Measurements from ENCODE around the gene MARK3. TPM values are rescaled to one million over a fixed set of nuclear protein-coding genes. Genes with fewer than 3 reads are reported as not detected.
"Not testable (repeated sequence)": the region's sequence is repeated elsewhere in the genome, so short reads cannot be mapped to it uniquely, and the experiment has no call there.

The MARK3 gene
- total RNA-seq, 1 donor from 2014 or later: 69.4 TPM

- DNase-seq (ENCODE audit: low spot score): peak; percentile 69
- intact Hi-C loops (cut with DNase I): loop anchor here (2.0 kb wide), 1 partner anchor 28 kb away; no protein-coding TSS in a partner anchor
Measured at GRCh38 chr14:103519043-103519836, 134.0 kb downstream of the MARK3 start.

GRCh38 chr14:103519837-103520212 lies 134.6 kb downstream of the MARK3 start:
- no peak for DNase-seq (ENCODE audit: low spot score)
- intact Hi-C loops (cut with DNase I): loop anchor here (2.0 kb wide), 1 partner anchor 27 kb away; no protein-coding TSS in a partner anchor

- intact Hi-C loops (cut with DNase I): no loop called here
- DNase-seq (ENCODE audit: low spot score): peak; percentile 62
Measured at GRCh38 chr14:103520269-103520656, 135.0 kb downstream of the MARK3 start.

GRCh38 chr14:103520657-103521437 lies 135.6 kb downstream of the MARK3 start:
- intact Hi-C loops (cut with DNase I): no loop called here
- DNase-seq (ENCODE audit: low spot score): peak; percentile 90

DNA sequence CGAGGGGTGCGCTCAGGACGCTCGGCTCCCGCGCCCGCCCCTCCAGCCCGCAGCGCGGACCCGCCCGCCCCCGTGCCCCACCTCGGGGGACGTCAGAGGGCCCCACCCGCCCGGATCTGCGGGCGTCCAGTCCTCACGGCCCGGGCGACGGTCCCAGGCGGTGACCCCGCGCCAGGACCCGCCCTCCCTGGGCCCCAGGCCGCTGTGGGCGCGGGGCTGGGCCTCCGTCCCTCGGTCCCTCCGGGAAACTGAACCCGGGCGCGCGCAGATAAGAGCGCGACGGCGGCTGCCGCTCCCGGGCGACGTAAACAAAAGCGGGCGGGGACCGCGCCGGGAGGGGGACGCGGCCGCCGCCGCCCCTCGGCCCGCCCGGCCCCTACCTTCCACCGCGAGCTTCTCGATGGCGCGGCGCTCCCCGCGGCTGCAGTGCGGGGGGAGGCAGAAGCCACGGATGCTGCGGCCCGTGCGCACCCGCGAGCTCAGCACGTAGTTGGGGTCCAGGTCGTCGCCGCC lies 136.3 kb downstream of the MARK3 start:
- intact Hi-C loops (cut with DNase I): no loop called here
- no peak for DNase-seq (ENCODE audit: low spot score)

DNA sequence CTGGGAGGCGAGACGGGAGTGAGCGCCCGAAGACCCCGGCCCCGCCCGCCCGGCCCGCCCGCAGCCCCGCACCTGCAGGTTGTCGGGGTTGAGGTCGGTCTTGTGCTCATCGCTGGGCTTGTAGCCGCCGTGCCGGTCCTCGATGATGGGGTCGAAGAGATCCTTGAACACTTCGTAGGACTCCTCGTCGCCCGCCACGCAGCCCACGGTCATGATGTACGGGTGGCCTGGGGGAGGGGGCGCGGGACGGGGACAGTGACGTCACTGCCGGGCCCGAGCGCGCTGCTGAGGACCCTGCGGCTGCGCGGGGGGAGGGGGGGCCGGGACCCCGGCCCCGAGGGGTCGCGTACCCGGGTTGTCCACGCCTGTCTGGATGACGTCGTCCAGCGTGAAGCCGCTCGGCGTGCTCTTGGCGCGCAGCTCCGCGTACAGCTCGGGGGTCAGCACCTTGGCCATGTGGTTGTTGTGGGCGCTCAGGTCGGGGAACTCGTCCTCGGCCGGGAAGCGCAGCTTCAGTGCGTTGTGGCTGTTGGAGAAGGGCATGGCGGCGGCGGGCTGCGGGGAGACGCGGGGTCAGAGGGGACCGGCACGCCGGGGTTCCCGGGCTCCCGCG lies 136.8 kb downstream of the MARK3 start:
- peak; percentile 71 for DNase-seq (ENCODE audit: low spot score)
- intact Hi-C loops (cut with DNase I): no loop called here

- no peak for DNase-seq (ENCODE audit: low spot score)
- intact Hi-C loops (cut with DNase I): no loop called here
Measured at GRCh38 chr14:103522649-103523574, 137.7 kb downstream of the MARK3 start, which contains the start of gene CKB. TSS of gene CKB (minus strand) at chr14:103522830. CDS start at chr14:103522493, 337 bp downstream.

GRCh38 chr14:103523575-103523954 lies 138.3 kb downstream of the MARK3 start:
- intact Hi-C loops (cut with DNase I): no loop called here
- DNase-seq (ENCODE audit: low spot score): no peak

GRCh38 chr14:103524002-103524935 lies 139.1 kb downstream of the MARK3 start:
- DNase-seq (ENCODE audit: low spot score): no peak
- intact Hi-C loops (cut with DNase I): no loop called here

GRCh38 chr14:103525430-103526246 lies 140.4 kb downstream of the MARK3 start:
- intact Hi-C loops (cut with DNase I); DNase-seq (ENCODE audit: low spot score): not testable (repeated sequence)

DNA sequence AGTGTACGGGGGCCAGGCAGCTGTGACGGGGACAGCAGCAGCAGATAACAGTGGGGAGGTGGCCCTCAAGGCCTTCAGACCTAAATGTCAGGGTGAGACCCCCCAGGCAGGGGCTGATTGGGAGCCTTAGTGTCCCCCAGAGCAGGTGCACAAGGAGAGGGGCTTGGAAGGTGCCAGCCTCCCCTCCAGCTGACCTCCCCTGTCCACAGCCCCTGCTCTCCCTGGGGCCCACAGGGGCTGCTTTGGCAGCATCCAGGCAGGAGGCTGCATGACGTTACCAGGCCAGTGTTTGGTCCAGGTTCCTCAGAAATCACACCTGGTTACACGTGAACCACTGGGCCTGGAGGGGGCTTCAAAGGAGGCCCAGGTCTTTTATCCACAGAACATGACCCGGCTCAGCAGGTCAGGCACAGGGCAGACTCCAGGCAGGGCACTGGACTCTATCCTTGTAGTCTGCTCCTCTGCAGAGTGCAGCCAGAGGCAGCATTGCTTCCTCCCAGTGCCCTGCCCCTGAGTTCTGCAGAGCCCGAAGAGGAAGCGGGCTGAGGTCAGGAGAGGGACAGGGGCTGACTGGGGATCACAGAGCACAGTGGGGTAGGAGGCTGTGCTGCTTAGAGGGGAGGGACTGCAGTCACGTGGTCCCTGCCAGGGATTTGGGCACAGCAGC lies 141.2 kb downstream of the MARK3 start:
- intact Hi-C loops (cut with DNase I): no loop called here
- no peak for DNase-seq (ENCODE audit: low spot score)

GRCh38 chr14:103526914-103527248 lies 141.7 kb downstream of the MARK3 start:
- intact Hi-C loops (cut with DNase I): no loop called here
- no peak for DNase-seq (ENCODE audit: low spot score)

DNA sequence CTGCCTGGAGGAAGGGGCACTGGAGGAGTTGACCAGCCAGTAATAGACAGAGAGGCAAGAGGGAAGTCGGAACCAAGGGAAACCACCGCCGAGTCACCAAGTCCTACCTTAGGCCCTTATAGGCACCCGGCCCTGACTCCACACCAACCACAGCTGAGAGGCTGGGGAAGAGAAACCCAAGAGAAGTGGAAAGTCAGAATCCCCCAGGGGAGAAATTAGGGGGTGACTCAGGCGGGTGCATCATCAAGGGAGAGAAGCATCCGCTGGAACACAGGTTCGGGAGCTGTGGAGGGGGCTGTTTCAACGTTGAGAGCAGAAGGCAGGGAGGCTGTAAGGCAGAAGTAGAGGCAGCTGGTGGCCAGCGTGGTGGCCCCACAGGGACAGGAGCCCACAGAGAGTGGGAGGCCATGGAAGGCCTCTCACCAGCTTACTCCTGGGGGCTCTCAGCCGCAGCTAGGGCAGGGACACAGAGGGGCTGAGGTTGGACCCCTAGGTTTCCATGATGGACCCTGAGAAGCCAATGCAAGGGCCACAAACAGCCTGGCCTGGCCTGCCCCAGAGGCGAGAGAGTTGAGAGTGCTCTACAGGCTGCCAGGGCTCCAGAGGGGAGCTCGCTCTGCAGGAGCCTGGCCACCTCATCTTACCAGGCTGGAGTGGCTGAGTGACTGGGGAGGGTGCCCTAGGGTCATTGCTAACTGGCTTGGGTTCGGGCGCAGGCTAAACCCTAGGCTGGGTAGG lies 142.4 kb downstream of the MARK3 start:
- DNase-seq (ENCODE audit: low spot score): no peak
- intact Hi-C loops (cut with DNase I): no loop called here

DNA sequence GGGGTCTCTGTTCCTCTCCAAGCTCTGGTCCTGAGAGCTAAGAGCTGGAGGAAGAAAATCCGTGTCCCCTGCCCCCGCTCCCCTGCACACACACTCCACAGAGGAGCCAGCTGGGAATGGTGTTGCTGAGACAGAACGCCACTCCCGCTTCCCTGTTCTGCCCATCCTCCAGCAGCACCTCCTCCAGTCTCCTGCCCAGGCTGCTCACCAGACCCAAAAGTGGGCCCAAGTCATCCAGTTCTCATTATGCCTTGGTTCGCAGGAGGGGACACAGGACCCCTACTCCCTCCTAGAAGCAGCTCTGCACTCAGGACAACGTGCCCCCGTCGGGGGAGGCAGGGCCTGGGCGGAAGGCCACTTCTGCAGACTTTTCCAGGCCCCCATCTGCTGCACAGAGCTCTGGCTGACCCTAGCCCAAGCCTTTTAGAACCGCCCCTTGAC lies 143.0 kb downstream of the MARK3 start:
- intact Hi-C loops (cut with DNase I): no loop called here
- no peak for DNase-seq (ENCODE audit: low spot score)

DNA sequence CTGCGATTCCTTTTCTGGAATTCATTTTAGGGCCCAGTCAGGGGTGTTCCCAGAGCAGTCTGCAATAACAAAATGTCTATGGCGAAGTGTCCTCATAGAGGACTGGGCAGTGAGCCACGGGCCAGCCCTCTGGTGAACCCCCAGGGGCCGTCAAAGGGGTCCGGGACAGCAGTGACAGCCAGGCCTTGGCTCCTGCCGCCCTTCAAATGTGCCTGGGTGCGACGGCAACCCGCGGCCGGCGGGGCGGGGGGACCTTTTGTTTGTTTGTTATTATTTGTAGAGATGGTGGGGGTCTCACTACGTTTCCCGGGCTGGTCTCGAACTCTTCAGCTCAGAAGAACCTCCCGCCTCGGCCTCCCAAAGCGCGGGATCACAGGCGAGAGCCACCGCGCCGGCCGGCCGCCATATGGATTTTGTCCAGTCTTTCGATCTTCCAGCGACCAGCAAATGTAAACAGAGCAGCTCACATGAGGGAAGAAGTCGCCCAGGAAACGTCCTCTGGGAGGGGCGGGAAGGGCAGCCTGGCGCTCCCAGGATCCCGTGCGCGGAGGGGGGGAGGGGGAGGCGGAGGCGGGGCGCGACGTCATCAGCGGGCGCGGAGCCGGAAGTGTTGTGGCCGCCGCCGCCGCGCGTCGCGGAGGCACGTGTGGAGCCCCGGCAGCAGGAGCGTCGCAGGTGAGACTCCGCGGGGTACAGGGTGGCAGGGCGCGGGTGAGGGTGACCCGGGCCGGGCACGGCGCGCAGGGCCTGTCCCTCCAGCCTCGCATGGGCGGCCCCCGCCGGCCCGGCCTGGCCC lies 143.6 kb downstream of the MARK3 start, which contains the start of gene TRMT61A:
TRMT61A (plus strand) TSS at position 610 of the 796 bp plus-strand sequence. CDS start 783 bp downstream, outside the sequence.
- peak; percentile 93 for DNase-seq (ENCODE audit: low spot score)
- intact Hi-C loops (cut with DNase I): no loop called here
